Activated CD4-positive, CD25-positive, alpha-beta regulatory T cell (primary cell): ENCODE results near the gene UNKL.

Source experiments
- DNase-seq, 4 experiments: peaks; one replicate each; lab custom pipeline; 2025; lab: John Stamatoyannopoulos, UW

Gene UNKL, protein sequence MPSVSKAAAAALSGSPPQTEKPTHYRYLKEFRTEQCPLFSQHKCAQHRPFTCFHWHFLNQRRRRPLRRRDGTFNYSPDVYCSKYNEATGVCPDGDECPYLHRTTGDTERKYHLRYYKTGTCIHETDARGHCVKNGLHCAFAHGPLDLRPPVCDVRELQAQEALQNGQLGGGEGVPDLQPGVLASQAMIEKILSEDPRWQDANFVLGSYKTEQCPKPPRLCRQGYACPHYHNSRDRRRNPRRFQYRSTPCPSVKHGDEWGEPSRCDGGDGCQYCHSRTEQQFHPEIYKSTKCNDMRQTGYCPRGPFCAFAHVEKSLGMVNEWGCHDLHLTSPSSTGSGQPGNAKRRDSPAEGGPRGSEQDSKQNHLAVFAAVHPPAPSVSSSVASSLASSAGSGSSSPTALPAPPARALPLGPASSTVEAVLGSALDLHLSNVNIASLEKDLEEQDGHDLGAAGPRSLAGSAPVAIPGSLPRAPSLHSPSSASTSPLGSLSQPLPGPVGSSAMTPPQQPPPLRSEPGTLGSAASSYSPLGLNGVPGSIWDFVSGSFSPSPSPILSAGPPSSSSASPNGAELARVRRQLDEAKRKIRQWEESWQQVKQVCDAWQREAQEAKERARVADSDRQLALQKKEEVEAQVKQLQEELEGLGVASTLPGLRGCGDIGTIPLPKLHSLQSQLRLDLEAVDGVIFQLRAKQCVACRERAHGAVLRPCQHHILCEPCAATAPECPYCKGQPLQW

DNA sequence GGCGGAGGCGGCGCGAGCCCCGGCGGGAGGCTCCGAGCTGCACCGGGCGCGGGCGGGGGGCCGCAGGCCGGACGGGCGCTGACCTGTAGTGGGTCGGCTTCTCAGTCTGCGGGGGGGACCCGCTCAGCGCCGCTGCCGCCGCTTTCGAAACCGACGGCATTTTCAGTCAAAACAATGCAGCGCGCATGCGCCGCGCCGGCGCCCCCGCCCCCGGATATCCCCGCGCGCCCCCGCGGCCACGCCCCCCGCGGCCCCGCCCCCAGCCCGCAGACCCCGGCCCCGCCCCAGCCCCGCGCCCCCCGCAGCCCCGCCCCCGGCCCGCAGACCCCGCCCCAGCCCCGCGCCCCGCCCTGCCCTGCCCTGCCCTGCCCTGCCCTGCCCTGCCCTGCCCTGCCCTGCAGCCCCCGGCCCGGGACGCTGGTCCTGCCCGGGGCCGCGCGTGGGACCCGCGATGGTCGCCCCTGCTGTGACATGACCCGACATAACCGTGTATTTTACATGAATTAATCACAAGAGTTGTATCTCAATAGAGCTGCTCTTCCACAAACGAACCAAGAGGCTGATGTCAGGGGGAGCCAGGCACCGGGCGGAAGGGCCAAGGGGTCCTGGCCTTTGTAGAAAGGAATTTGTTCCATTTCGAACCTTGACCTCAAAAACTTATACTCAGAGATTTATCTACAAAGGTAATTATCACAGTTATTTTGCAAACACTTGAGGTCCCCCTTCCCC lies at the start of gene UNKL:
Gene UNKL, minus strand, starts transcription at position 173 of the 729 bp plus-strand sequence. Its CDS starts 13 bp downstream, at position 160.
- peak; percentile 59 to 84 (median 72) for DNase-seq

DNA sequence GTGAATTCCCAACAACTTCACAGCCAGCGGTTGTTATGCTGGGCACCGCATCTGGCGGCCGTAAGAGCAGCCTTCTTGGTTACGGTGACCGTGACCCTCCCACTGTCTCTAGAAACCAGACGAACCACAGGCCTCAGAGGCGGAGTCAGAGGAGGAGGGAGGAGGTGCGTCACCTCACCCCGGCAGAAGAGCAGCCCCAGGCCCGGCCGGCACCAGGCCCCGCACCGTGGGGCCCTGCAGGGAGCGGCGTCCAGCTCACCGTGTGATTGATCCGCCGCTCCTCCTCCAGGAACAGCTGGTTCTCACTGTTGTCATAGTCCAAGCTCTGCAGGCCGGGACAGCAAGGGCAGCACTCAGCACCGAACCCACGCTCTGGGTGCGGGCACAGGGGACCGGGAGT lies 46.6 kb upstream of the UNKL start:
- DNase-seq = no peak

DNA sequence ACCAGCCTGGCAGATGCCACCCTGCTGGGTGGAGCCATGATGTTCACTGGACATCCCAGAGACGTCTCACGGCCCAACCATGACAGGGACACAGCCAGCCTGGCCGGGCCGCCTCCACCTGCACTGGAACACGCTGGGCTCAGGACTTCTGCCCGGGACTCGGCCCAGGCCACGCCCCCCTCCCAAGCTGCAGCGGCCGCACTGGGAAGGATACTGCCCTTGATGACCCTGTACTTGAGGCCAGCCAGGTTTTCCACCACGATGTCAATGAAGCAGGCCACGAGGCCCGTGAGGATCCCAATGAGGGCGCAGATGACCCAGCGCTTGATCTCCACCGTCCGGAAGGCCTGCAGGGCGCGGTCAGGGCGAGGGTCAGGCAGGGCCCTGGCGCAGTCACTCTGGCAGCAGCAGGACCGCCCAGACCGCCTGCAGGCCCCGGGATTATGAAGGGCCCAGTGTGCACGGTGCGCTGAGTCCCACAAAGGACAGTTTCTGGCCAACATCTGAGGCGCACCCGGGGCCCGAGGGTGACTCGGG lies 46.2 kb upstream of the UNKL start:
- no peak for DNase-seq

DNA sequence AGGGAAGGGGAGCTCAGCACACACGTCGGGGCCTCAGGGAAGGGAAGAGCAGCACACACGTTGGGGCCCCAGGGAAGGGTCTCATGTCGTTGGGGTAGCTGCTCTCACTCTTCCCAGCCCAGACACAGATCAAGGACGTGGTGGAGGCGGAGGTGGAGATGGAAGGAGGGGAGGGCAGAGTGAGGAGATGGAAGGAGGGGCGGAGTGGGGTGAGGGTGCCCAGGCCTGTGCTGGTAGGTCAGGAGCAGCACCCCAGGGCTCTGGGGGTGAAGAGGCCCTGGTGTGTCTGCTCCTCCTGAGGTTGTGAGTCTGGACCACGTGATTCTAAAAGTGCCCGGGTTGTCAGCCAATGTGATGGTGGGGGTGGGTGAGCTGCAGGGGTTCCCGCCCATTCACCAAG lies 45.5 kb upstream of the UNKL start:
- no peak for DNase-seq

DNA sequence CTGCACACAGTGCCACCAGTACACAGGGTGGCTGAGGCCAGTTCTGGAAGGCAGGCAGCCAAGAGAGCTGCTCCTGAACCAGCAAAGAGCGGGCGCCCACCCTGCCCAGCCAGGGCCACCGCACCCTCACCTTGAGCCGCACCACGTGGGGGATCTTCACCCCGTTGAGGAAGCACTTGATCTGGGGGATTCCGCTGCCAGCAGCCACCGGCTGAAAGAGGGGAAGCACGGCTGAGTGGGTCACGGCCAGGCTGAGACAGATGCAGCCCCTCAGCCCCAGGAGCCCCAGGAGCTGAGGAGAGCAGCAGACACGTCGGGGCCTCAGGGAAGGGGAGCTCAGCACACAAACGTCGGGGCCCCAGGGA lies 44.5 kb upstream of the UNKL start:
- no peak for DNase-seq

DNA sequence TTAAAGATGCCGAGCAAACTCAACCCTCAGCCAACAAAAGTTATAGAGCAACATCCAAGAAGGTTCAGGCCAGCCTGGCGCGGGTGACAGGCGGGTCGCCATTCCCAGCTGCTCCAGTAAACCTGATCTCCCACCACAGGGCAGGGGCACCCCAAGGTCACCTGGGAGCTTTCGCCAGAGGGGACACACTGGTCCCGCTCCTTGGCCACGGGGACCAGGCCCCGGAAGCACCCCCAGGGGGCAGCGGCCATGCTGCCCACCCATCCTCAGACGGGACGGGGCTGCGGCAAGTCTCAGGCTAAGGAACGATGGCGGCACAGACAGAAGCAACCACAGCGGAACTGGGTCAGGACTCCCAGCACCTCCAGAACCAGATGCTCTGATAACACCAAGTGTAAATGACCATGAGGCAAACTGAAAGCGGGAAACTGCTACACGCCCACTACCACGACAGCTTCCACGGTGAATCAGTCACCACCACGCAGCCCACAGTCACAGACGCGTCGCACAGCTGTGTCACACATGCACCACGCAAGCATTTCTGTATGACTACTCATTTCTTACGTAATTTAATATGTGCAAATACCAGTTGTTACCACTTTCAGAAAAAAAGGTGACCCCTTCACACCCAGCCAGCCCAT lies 44.0 kb upstream of the UNKL start:
- DNase-seq = no peak

DNA sequence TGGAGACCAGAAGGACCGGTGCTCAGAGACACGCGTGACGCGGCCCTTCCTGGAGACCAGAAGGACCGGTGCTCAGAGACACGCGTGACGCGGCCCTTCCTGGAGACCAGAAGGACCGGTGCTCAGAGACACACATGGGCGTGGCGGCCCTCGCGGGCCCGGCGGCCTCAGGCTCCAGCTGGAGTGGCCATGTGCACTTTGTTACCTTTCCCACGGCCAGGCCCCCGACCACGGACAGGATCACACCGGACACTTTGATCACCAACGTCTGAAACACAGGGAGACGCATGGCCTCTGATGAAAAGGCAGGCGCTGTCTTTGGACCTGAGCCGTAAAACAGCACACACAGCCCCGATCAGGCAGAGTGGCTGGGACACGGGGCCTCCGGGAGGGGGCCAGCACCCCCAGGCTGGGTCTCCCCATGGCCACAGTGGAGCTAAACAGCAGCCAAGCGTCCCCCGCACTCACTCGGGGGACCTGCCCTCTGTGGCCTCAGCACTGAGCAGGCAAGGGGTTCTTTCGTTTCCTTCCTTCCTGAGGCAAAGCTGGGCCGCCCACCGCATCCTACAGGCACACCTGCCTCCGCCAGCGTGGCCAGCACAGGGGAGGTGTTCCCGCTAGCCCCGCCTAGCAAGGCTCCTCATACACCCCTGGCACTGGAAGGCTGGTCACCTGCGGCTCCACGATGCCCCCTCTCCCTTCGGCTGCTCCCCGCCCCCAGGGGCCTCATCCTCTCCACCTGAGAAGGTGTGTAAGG lies 43.2 kb upstream of the UNKL start:
- DNase-seq = no peak

DNA sequence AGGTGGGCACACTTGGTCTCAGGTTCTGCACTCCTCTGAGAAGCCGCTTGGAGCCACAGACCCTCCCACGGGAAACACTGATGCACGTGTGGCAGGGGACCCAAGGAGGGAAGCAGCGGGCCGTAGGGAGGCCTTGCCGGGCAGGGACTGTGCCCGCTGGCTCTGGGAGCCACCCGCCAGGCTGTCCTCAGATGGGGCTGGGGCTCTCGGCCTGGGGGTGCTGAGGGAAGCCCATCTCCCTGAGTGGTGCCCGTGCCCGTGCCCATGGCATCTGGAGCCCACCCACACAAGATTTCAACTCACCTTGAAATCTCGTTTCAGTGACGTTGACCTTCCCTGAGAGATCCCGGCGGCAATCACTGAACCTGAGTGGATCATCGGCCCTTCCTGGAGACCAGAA lies 42.4 kb upstream of the UNKL start:
- DNase-seq = no peak

DNA sequence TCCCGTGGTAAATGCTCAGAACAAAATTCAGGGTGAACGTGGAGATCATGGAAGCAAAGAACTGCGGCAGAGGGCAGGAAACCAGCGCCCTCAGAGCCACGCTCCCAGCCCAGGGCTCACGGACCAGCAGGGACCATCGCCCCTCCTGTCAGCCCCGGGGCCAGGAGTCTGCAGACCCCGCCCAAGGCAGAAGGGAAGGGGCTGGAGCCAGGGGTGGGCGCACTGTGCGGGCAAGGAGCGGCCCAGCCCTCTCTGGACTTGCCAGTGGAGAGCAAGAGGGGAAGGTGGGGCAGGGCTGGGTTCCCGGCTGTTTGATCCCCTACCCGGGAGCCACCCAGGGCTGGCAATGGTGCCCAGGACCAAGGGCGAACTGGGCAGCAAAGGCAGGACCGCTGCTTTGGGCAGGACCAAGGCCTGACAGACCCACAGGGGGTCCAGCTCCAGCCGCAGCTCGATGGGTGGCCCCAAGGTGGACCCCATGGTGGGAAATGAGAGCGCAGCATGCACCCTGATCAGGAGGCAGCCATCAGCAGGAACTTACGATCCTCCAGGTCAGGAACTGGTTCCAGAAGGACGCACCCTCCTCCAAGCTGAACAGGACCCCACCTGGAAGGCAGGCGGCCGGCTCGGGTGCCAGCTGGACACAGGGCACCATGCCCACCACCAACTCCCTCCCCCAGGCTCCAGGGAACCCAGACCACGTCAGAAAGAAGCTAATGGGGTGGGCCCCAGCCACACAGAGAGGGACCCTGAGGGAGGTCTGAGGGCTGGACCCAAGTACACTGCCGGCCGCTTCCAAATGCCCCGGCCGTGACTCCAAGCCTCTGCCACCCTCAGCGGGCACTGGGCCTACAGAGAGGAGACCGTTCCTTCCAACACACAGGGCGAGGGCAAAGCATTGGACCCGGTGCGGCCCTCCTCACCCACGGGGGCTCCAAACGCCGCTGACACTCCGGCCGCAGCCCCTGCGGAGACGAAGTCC lies 41.0 kb upstream of the UNKL start:
- DNase-seq = no peak

DNA sequence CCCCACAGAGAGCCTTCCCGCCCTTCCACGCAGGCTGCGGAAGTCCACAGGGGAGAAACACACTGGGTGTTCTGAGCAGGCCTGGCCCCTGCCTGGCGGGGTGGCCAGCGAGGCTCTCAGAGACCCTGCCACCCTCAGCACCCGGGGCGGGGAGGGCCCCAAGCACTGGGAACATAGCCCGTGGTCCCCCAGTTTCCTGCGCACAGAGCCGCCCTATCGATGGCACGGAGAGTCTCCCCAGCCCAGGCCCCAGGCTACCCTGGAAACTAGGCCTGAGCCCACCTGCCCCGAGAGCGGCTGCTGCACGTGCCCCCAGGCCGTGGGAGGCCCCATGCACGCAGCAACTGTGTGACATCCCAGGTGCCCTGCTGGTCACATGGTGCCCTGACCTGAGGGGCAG lies 40.1 kb upstream of the UNKL start:
- DNase-seq = no peak

DNA sequence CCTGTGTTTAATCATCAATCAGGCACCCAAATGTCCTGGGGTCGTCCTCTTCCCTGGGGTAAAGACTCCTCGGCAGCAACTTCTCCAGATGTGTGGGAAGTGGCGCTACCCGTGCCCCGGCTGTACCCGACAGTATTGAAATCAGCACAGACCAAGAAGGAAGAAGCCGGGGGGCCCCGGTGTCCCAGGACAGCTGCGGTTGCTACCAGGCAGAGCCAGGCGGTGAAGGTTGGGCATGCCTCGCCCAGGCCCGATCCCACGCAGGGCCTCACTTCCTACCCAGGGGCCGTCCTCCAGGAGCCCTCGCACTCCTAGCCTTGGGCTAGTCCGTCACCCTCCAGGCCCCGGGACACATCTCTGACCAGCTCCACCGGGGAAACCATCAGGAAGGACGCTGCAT lies 38.8 kb upstream of the UNKL start:
- DNase-seq = no peak

DNA sequence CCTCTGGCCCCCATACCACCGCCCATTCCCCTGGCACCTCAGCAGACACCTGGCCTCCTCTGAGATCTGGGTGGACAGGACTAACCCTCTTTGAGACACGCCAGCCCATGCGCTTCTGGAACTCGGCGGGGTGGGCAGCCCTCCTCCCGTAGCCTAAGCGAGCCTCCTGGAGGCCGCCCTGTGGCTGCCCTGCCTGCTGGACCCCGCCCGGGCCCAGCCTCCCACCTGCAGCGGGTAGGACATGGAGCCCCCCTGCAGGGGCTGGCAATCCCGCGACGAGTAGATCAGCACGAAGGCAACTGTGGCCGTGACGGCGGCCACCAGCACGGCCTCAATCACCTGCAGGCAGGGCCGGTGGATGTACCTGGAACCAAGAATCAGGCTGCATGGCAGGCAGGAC lies 38.0 kb upstream of the UNKL start:
- no peak for DNase-seq

DNA sequence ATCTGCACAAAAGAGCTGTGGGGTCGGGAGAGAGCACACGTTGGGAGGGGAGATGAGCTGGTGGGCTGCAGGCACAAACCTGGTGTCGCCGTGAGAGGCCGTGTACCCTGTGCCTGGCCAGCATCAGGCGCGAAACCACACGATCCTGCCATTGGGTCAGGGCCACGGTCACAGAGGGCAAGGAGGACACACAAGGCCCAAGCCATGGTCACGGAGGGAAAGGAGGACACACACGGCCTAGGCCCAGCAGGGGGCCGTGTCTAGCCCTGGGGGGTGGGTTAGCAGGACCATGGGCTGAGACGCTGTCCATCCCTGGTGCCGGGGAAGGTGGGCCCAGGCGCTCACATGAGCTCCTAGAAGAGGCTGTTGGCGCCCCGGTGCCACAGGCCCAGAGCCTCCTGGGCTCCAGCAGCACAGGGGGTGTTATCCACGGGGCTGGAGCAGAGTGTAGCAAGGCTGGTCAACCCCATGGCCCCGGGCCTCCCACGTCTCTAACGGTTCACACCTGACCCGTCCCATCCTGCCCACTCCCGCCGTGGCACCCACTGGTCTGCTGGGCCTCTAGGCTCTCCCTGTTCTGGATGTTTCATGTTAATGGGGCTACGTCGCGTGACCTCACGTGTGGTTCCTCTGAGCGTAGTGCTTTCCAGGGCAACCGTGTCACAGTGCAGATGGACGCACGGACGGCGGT lies 37.3 kb upstream of the UNKL start:
- DNase-seq = no peak

DNA sequence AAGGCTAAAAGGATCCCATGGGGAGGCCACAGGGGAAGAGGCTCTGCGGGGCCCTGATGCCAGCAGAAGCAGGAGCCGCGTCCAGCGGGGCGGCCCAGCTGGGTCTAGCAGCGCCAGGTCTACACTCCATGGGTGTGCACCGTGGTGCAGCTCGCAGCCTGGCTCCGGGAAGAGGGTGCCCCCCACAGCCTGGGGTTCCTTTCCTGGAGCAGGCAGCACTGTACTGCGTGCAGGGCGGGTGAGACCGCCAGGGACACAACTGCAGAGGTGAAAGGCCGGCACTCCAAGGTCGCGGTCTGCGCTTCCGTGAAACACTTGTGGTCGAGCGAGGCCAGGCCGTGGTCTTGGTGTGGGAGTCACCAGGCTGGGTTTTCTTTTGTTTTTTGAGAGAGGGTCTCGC lies 36.3 kb upstream of the UNKL start:
- DNase-seq = no peak

DNA sequence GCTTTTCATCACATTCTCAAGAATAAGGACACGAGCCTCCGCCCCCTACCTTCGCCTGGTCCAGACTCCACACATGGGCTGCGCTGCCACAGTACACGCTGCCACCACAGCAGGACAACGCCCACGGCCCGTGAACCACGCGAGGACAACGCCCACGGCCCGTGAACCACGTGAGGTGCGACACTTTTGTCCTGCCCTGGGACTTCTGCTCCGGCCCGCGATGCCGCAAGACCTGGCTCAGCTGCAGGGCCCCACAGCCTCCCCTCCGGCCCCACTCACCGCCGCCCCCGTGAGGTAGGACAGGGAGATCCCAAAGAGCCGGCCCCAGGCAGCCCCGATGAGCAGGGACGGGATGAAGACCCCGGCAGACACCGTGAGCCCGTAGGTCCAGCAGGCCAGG lies 35.7 kb upstream of the UNKL start:
- no peak for DNase-seq

DNA sequence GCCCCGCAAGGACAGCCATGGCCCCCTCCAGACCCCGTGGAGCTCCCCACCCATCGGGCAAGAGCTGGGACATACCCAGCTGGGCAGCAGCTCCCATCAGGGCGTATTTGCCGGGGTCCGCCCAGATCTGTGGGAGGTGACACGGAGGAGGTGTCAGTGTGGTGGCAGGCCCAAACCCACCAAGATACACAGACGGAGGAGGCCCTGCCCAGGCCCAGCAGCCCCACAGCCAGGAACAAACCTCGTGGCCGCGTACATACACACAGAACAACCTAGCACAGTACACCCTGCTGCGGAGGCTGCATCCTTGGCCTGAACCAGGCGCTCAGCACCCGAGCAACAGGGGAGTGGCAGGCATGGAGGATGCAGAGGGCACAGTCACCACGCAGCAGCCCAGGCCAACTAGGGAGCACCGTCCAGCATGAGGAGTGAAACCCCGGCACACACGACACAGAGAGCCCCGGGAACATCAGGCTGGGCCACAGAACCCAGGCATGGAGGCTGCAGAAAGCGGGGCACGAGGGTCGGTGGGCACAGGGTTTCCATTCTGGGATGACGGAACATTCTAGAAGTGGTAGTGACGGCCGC lies 34.8 kb upstream of the UNKL start:
- no peak for DNase-seq

DNA sequence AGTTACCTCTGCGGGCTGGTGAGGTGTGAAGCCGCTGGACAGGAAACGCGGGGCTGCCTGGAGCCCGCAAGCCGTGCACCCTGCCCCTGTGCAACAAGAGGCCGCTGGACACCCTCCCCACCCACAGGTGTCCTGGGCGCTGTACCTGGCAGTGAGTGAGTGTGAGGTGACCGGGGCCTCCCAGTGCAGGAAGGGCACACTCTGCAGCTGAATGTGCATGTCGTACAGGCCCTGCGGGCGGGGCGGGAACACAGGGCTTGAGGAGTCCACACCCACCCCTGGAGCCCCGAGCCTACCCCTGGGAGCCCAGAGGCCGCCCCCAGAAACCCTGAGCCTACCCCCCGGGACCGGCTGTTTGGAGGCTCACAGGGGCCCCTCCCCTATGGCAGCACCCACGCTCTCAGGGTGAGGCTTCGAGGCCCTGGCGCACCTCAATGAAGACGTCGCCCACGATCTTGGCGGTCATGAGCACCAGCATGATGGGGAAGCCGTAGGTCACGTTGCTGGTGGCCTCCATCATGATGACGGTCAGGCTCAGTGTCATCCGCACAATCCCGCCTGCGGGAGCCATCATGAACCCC lies 34.1 kb upstream of the UNKL start:
- DNase-seq = no peak

DNA sequence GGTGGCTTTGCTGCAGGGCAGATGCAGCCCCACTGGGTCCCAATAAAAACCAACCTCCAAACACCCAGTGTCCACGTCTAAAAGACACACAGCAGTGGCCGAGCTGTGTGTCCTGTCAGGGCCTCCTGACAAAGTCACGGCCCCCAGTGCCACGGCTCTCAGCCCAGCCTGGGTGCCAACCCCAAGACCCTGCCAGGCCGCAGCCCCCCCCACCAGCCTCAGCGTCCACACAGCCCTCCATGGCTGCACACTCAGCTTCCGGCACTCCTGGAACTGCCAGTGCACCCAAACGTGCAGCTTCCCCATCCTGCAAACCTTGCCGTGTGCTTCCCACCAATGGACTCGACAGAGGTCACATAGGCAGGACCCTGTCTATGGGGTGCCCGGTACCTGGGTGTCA lies 33.5 kb upstream of the UNKL start:
- DNase-seq = no peak
